Transverse colon (tissue), 4 donors: ENCODE results near the gene CD59. TPM values are rescaled to one million over a fixed set of nuclear protein-coding genes. Genes with fewer than 3 reads are reported as not detected.

Experiments used
- DNase-seq: peaks from one replicate; pipeline ENCODE4 v3.0.0-alpha.2; 2019
- H3K27ac ChIP-seq, 4 donors: fragments of 200-600 bp; sonication (generic); 2 replicates each; pipeline ENCODE4 v1.5.1; 2016 to 2018; ENCODE audit warnings: inconsistent platforms in 4 of 4
- H3K27me3 ChIP-seq: fragments of 200-600 bp; sonication (generic); 2 replicates; pipeline ENCODE4 v1.5.1; 2017; ENCODE audit warnings: inconsistent platforms
- H3K36me3 ChIP-seq, 4 donors: fragments of 200-600 bp; sonication (generic); 2 replicates each; pipeline ENCODE4 v1.5.1; 2017 to 2019; ENCODE audit warnings: inconsistent platforms in 4 of 4
- H3K4me1 ChIP-seq, 4 donors: fragments of 200-600 bp; sonication (generic); 2 replicates each; pipeline ENCODE4 v1.5.1; 2017 to 2020; ENCODE audit warnings: inconsistent platforms in 4 of 4
- H3K4me3 ChIP-seq, 4 donors: fragments of 200-600 bp; sonication (generic); 1 replicate in 1 of 4; 2 replicates in 3 of 4; pipeline versions ENCODE4 v1.5.1 to v1.6.1; 2017 to 2019; ENCODE audit warnings: inconsistent platforms in 4 of 4
- H3K9me3 ChIP-seq, 2 donors: fragments of 200-600 bp; sonication (generic); 2 replicates each; pipeline ENCODE4 v1.5.1; 2017 to 2019; ENCODE audit warnings: inconsistent platforms in 2 of 2
- EP300 ChIP-seq: sonication (generic); formaldehyde crosslinking; IDR thresholded peaks from one replicate; pipeline ENCODE4 v1.6.1; 2017; ENCODE audit warnings: antibody characterized with exemption, low read depth
- POLR2A ChIP-seq: fragments of 450-650 bp; IDR thresholded peaks from one replicate; pipeline ENCODE4 v1.6.1; 2016; ENCODE audit warnings: antibody characterized with exemption, mild to moderate bottlenecking, moderate library complexity
- POLR2AphosphoS5 ChIP-seq, 3 donors: sonication (generic); formaldehyde crosslinking; IDR thresholded peaks; one replicate each; pipeline ENCODE4 v1.6.1; 2016; ENCODE audit warnings: antibody characterized with exemption in 3 of 3
- WGBS, 2 donors: methylation state at CpG; one replicate each; pipeline ENCODE4 v1.1.5; 2018; ENCODE audit warnings: low coverage in 1 of 2; 5-methylcytosine and 5-hydroxymethylcytosine counted together
- in situ Hi-C, 4 donors: fragments of 200-750 bp; cut with MboI; loops; one replicate each; pipeline versions ENCODE4 v1.15.0 to v1.15.1; 2017; ENCODE audit warnings: low sequenced_read_pairs in 3 of 4, low pct_ligation_motif_present in 1 of 4, low pct_unique_long_range_greater_than_20kb in 1 of 4
- intact Hi-C: fragments of 100-400 bp; cut with DNase I; formaldehyde crosslinking; loops from one replicate; pipeline ENCODE4 v1.15.1; 2023; ENCODE audit warnings: low total_unique reads
- total RNA-seq, 4 donors: library from RNA; depleted of rRNA; stranded (reverse); fragments of >200 nt; gene quantifications; one replicate each; pipeline ENCODE4 v1.1.0, GENCODE V29; 2016
- TF ChIP-seq, protein P1 (sequence below), 5 experiments: fragments of 200-600 bp in 3 of 5; fragments of 450-650 bp in 2 of 5; sonication (generic) in 3 of 5; IDR thresholded peaks; 1 replicate in 2 of 5; 2 replicates in 3 of 5; pipeline ENCODE4 v1.5.1; 2016 to 2017; ENCODE audit warnings: antibody characterized with exemption in 5 of 5, inconsistent platforms in 3 of 5, mild to moderate bottlenecking in 2 of 5, moderate library complexity in 1 of 5

The CD59 gene
- total RNA-seq, 4 donors from 2014 or later, result 64.7 to 213 (median 170) TPM

DNA sequence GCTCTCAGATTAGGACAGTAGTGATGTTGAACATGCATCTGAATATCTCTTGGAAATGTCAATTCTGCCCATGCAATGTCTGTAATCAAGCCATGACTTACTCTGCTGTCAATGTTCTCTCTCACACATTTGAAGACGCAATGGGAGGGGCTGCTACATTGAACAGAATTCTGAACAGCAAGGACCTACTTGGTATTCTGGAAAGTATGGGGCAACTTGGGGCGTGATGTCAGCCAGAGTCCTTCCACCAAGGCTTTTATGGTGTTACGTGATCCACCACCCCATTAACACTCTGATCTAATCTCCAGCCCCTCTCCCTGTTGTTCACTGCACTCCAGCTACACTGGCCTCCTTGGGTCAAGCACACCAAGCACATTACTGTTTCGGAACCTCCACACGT is 7.1 kb upstream of the CD59 start:
- intact Hi-C loops (no loop called here), in situ Hi-C loops (loop anchor here in 2 of 4 donors (10.0 to 25.0 kb wide), 2 partner anchors 378 to 581 kb away; partner anchors contain the start of gene CSTF3 (in 2 of the 2))
- no peak for DNase-seq
- H3K4me3 ChIP-seq, result no peak overlapping the region
- 88 to 89% methylated on average over 4 to 5 of the region's 5 CpGs for WGBS, 2 donors
- peaks cover 0 to 14% (median 3%) of the 10 kb centered on the region in 4 donors for H3K36me3 ChIP-seq
- peaks cover 0 to 7% (median 2%) of the 10 kb centered on the region in 4 donors for H3K4me1 ChIP-seq
- H3K27ac ChIP-seq, result no peak overlapping the region
- TF ChIP-seq POLR2AphosphoS5 (IDR thresholded peaks at IDR 0.05) (no peak), POLR2A (no peak), EP300 (no peak)
- TF ChIP-seq, protein P1, sequence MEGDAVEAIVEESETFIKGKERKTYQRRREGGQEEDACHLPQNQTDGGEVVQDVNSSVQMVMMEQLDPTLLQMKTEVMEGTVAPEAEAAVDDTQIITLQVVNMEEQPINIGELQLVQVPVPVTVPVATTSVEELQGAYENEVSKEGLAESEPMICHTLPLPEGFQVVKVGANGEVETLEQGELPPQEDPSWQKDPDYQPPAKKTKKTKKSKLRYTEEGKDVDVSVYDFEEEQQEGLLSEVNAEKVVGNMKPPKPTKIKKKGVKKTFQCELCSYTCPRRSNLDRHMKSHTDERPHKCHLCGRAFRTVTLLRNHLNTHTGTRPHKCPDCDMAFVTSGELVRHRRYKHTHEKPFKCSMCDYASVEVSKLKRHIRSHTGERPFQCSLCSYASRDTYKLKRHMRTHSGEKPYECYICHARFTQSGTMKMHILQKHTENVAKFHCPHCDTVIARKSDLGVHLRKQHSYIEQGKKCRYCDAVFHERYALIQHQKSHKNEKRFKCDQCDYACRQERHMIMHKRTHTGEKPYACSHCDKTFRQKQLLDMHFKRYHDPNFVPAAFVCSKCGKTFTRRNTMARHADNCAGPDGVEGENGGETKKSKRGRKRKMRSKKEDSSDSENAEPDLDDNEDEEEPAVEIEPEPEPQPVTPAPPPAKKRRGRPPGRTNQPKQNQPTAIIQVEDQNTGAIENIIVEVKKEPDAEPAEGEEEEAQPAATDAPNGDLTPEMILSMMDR (IDR thresholded peaks at IDR 0.05), result no peak
- no peaks in the 10 kb centered on the region for H3K27me3 ChIP-seq
- no peaks in the 10 kb centered on the region for H3K9me3 ChIP-seq

GRCh38 chr11:33742249-33742851 is 6.1 kb upstream of the CD59 start:
- peaks cover 0 to 14% (median 3%) of the 10 kb centered on the region in 4 donors for H3K36me3 ChIP-seq
- TF ChIP-seq POLR2AphosphoS5 (IDR thresholded peaks at IDR 0.05) (no peak), POLR2A (no peak)
- TF ChIP-seq, protein P1 (IDR thresholded peaks at IDR 0.05), result peak; percentile 41 to 56 (median 46)
- H3K4me1 ChIP-seq, result peaks cover 0 to 2% (median under 1%) of the 10 kb centered on the region in 4 donors
- 78 to 88% methylated on average over 3 of the region's 3 CpGs for WGBS, 2 donors
- no peaks in the 10 kb centered on the region for H3K27me3 ChIP-seq
- no peak overlapping the region for H3K27ac ChIP-seq
- intact Hi-C loops (no loop called here), in situ Hi-C loops (loop anchor here in 2 of 4 donors (10.0 to 25.0 kb wide), 2 partner anchors 378 to 580 kb away; partner anchors contain the start of gene CSTF3 (in 2 of the 2))
- no peak for DNase-seq
- H3K4me3 ChIP-seq, result no peak overlapping the region
- H3K9me3 ChIP-seq, result no peaks in the 10 kb centered on the region

GRCh38 chr11:33741806-33742205 is 5.6 kb upstream of the CD59 start:
- no peak for TF ChIP-seq EP300
- TF ChIP-seq, protein P1 (IDR thresholded peaks at IDR 0.05), result no peak
- no peak for TF ChIP-seq POLR2A
- TF ChIP-seq POLR2AphosphoS5 (IDR thresholded peaks at IDR 0.05), result no peak

GRCh38 chr11:33737362-33737821 is 1.2 kb upstream of the CD59 start:
- no peak for DNase-seq
- Histone ChIP-seq H3K4me3 (no peak overlapping the region), H3K36me3 (no peaks in the 10 kb centered on the region), H3K9me3 (no peaks in the 10 kb centered on the region), H3K27me3 (no peaks in the 10 kb centered on the region), H3K4me1 (peaks cover 2 to 38% (median 27%) of the 10 kb centered on the region in 4 donors), H3K27ac (peak overlapping the region in 3 of 4 donors; percentile 87 to 96 (median 90))
- no peak for TF ChIP-seq POLR2AphosphoS5 (IDR thresholded peaks at IDR 0.05)
- no peak for TF ChIP-seq POLR2A
- no peak for TF ChIP-seq EP300
- TF ChIP-seq, protein P1 (IDR thresholded peaks at IDR 0.05), result no peak
- 35 to 56% methylated on average over 2 to 3 of the region's 3 CpGs for WGBS, 2 donors
- in situ Hi-C loops (loop anchor here in 2 of 4 donors (25.0 kb wide), 1 partner anchor 575 kb away; the partner anchor contains the start of gene CSTF3 (in 2 of the 2)), intact Hi-C loops (no loop called here)

More at GRCh38 chr11:33741806-33742205, 5.6 kb upstream of the CD59 start:
- no peak for DNase-seq
- peaks cover 0 to 14% (median under 1%) of the 10 kb centered on the region in 4 donors for H3K36me3 ChIP-seq
- intact Hi-C loops, result no loop called here
- H3K9me3 ChIP-seq, result no peaks in the 10 kb centered on the region
- H3K27ac ChIP-seq, result no peak overlapping the region
- H3K27me3 ChIP-seq, result no peaks in the 10 kb centered on the region
- no peak overlapping the region for H3K4me3 ChIP-seq
- in situ Hi-C loops, result loop anchor here in 2 of 4 donors (10.0 to 25.0 kb wide), 2 partner anchors 377 to 580 kb away; partner anchors contain the start of gene CSTF3 (in 2 of the 2)
- peaks cover 0 to 8% (median 4%) of the 10 kb centered on the region in 4 donors for H3K4me1 ChIP-seq
- 84 to 96% methylated on average over 7 of the region's 7 CpGs for WGBS, 2 donors
